GM12864 (cell line): ENCODE measurements around the gene NACA2.
"Not testable (repeated sequence)": the region's sequence is repeated elsewhere in the genome, so short reads cannot be mapped to it uniquely, and the experiment has no call there.

ENCODE experiments used
- DNase-seq: peaks from one replicate; pipeline ENCODE4 v3.0.0-alpha.2; 2011; ENCODE audit warnings: low read depth
- H3K4me3 ChIP-seq: 2 replicates; pipeline ENCODE4 v1.5.1; 2011; ENCODE audit warnings: mild to moderate bottlenecking, low read depth, low read length, control low read depth
- TF ChIP-seq, protein P1 (sequence below): IDR thresholded peaks from 2 replicates; pipeline ENCODE4 v1.5.1; 2011; ENCODE audit warnings: low read depth, mild to moderate bottlenecking, moderate library complexity, low read length, control low read depth, inconsistent platforms; ENCODE audit errors: missing control alignments

Gene NACA2

DNA sequence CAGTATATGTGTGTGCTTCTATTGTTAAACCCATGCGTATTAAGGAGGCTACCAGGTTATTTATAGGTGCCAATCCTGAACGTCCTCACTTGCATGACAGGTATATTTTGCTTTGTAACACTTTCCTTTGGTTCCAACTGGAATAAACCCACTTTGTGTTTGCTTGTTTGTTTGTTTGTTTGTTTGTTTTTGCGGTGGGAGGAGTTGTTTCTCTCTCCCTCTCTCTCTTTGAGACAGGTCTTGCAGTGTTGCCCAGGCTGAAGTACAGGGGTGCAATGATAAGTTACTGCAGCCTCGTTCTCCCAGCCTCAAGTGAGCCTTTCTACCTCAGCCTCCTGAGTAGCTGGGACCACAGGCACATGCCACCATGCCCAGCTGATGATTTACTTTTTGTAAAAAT lies 28.7 kb downstream of the NACA2 start:
- DNase-seq: no peak
- no peak overlapping the region for H3K4me3 ChIP-seq
- TF ChIP-seq, protein P1, sequence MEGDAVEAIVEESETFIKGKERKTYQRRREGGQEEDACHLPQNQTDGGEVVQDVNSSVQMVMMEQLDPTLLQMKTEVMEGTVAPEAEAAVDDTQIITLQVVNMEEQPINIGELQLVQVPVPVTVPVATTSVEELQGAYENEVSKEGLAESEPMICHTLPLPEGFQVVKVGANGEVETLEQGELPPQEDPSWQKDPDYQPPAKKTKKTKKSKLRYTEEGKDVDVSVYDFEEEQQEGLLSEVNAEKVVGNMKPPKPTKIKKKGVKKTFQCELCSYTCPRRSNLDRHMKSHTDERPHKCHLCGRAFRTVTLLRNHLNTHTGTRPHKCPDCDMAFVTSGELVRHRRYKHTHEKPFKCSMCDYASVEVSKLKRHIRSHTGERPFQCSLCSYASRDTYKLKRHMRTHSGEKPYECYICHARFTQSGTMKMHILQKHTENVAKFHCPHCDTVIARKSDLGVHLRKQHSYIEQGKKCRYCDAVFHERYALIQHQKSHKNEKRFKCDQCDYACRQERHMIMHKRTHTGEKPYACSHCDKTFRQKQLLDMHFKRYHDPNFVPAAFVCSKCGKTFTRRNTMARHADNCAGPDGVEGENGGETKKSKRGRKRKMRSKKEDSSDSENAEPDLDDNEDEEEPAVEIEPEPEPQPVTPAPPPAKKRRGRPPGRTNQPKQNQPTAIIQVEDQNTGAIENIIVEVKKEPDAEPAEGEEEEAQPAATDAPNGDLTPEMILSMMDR: no peak

DNA sequence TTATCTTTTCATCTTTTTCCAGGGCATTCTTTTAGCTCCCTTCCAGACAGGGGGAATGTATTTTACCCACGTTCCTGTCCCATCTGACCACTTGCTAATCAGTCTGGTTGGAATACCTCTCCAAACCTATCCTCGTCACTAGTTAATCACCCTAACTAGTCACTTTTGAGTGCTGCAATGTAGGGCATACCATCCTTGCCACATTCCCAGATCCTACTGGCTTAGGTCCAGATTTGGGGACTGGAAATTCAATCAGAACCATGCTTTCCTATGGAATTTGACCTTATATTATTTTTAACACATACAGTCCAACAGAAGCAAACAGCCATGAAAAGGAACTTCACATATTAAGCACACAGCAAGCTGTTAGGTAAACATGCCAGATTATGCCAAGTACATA lies 29.7 kb downstream of the NACA2 start:
- no peak overlapping the region for H3K4me3 ChIP-seq
- TF ChIP-seq, protein P1: no peak
- DNase-seq: no peak

DNA sequence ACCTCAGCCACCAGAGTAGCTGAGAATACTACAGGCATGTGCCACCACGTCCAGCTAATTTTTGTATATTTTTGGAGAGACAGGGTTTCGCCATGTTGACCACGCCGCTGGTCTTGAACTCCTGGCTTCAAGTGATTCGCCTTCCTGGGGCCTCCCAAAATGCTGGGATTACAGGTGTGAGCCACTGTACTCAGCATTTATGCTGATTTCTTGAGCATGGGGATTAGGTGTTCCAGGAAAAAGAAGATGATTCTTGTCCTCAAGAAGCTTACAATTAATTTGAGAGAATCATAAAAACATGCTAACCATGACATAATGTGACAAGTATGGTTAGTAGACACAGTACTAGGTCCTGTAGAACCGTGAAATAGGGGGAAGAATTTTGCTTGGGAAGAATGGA lies 30.9 kb downstream of the NACA2 start:
- DNase-seq: no peak

DNA sequence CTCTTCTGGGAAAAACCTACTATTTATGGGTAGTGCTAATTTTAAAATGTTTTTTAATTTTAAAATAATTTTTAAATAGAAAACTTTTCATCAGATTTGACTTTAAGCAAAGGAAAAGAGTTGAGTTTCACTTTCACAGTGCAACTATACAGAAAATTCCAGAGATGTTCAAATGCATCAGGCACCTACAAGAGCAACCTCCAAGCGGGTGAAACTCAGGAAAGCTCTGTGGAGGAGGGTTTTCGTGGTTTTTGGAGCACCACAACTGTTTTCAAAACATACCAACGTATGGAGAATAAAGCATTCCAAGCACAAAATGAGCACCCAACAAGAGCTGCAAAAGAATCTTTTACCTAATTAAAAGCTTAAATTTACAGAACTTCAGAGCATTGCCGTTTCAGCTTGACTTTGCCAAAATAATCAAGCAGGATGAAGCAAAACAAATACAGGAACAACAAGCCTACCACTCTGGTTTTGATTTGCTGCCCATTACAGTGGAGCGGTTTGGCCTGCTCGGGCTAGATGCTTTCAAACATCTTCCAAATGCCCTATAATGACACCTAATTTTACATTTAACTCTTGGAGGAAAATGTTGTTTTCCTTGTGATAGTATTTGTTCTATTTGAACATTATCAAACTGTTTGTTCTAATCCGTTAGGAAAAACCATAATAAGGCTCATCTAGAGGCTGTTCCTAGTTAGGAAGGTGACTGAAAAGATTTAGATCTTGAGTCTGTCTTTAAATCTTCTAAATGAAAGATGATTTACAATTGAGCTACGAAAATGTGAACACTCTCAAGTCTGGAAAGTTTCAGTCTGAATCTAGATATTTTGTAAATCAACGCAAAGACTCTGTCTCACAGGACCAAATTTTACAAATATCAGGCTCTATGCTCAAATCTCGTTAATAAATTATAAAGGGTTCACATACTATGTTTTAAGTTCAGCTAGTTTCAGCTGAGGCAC lies 34.5 kb downstream of the NACA2 start:
- DNase-seq: no peak
- H3K4me3 ChIP-seq: no peak overlapping the region
- TF ChIP-seq, protein P1: no peak

More for the DNA sequence above, 30.9 kb downstream of the NACA2 start:
- TF ChIP-seq, protein P1: no peak
- H3K4me3 ChIP-seq: no peak overlapping the region

DNA sequence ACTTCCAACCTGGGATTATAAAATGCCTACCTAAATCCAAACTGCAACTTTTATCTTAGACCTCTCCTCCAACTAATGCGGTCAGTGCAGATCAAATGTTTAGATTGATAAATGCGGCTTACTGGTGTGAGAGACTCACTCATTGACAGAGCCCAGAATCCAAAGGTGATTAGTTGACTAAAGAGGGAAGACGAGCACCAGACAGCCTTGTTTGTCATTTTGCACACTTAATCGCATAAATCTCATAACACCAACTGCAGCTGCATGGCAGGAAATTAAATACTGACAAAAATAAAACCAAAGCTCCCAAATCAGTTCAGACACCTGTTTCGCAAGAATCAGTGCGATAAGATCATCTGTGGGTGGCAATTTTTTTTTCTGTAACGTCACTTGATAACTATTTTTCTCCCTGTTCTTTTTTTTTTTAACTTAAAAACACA lies 35.9 kb downstream of the NACA2 start:
- TF ChIP-seq, protein P1: no peak
- no peak overlapping the region for H3K4me3 ChIP-seq
- DNase-seq: no peak

DNA sequence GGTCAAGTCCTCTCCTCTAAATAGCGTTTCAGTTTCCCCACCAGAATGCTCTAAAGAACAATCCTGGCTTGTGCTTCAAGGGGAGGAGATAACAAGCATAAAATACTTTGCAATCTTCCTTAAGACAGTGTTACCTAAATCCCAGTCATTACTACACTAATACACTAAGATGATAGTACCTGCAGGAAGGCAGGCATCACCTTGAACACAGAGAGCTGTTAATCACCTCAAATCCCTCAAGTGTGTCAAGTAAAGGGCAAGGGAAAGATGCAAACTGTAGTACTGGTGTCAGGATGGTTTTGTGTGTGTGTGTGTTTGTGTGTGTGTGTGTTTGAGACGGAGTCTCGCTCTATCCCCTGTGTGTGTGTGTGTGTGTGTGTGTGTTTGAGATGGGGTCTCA lies 36.8 kb downstream of the NACA2 start:
- DNase-seq: no peak
- no peak overlapping the region for H3K4me3 ChIP-seq
- TF ChIP-seq, protein P1: no peak

DNA sequence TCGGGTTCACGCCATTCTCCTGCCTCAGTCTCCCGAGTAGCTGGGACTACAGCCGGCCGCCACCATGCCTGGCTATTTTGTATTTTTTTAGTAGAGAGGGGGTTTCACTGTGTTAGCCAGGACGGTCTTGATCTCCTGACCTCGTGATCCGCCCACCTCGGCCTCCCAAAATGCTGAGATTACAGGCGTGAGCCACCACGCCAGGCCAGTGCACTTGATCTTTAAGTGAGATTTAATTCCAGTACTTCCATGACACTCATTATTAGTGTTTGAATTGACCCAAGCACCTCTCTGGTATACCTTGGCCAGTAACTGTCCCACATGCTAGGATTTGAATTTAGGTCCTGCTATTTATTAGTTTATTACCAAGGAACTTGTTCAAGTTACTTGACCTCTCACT lies 38.5 kb downstream of the NACA2 start:
- not testable (repeated sequence) for H3K4me3 ChIP-seq, DNase-seq
